Endothelial cell of umbilical vein (primary cell): Measurements from ENCODE around the gene FOXP1. TPM values are rescaled to one million over a fixed set of nuclear protein-coding genes. Genes with fewer than 3 reads are reported as not detected.

Experiments
- BruUV-seq: library from RNA; stranded (reverse); fragments of 400-500 nt; replicated peaks from 2 replicates; lab custom pipeline; 2021; lab: Mats Ljungman, UMichigan
- CTCF ChIA-PET: fragments of 300-600, 350-600 bp; sonication (Branson Sonifier 250); formaldehyde crosslinking; loops from one replicate; lab custom pipeline; 2021; ENCODE audit warnings: antibody characterized with exemption, inconsistent platforms; lab: Charles Lee
- POLR2A ChIA-PET: fragments of 300-600, 350-600 bp; sonication (Branson Sonifier 250); formaldehyde crosslinking; loops from one replicate; lab custom pipeline; 2021; ENCODE audit warnings: antibody characterized with exemption, inconsistent platforms; lab: Charles Lee
- DNase-seq: peaks from one replicate; pipeline ENCODE4 v3.0.0-alpha.2; 2011; ENCODE audit warnings: low read depth, low spot score
- FAIRE-seq: peaks from 2 replicates; lab custom pipeline; 2011; peaks lifted over from hg19 to GRCh38; lab: Jason Lieb, UNC
- H2AFZ ChIP-seq: 2 replicates; pipeline ENCODE4 v1.6.0; 2012; ENCODE audit warnings: low read depth, low read length, control low read depth, inconsistent platforms
- H3K27ac ChIP-seq: 2 replicates; pipeline ENCODE4 v1.5.1; 2011; ENCODE audit warnings: low read depth, mild to moderate bottlenecking, control low read depth, low read length, moderate library complexity; ENCODE audit not compliant: insufficient read depth
- H3K27me3 ChIP-seq, 2 experiments: 2 replicates each; pipeline versions ENCODE4 v1.6.0 to v1.6.1; 2011; ENCODE audit warnings: low read length in 2 of 2, mixed read lengths in 1 of 2; ENCODE audit not compliant: control insufficient read depth in 2 of 2, insufficient read depth in 2 of 2
- H3K36me3 ChIP-seq, 2 experiments: 2 replicates in 1 of 2; 3 replicates in 1 of 2; pipeline ENCODE4 v1.5.1; 2011; ENCODE audit warnings: low read length in 2 of 2, mild to moderate bottlenecking in 1 of 2, moderate library complexity in 1 of 2; ENCODE audit not compliant: control insufficient read depth in 2 of 2, insufficient read depth in 2 of 2; ENCODE audit errors: extremely low read depth in 1 of 2
- H3K4me1 ChIP-seq: 3 replicates; pipeline ENCODE4 v1.5.1; 2011; ENCODE audit warnings: mild to moderate bottlenecking, low read length; ENCODE audit not compliant: control insufficient read depth, insufficient read depth; ENCODE audit errors: extremely low read depth
- H3K4me2 ChIP-seq: 2 replicates; pipeline ENCODE4 v1.6.1; 2011; ENCODE audit warnings: low read length, control low read depth, mixed read lengths; ENCODE audit not compliant: insufficient read depth
- H3K4me3 ChIP-seq, 3 experiments: fragments of 200-600 bp in 1 of 3; sonication (generic), shearing (Covaris generic) in 1 of 3; replicated peaks in 1 of 3; 2 replicates each; pipeline ENCODE4 v1.5.1; 2011 to 2016; ENCODE audit warnings: control low read depth in 3 of 3, low read length in 3 of 3, mild to moderate bottlenecking in 2 of 3, inconsistent platforms in 1 of 3, low read depth in 1 of 3, moderate library complexity in 1 of 3; ENCODE audit not compliant: insufficient read depth in 1 of 3
- H3K79me2 ChIP-seq: 2 replicates; pipeline ENCODE4 v1.6.0; 2012; ENCODE audit warnings: low read length, inconsistent platforms; ENCODE audit not compliant: control insufficient read depth, insufficient read depth
- H3K9ac ChIP-seq: replicated peaks from 2 replicates; pipeline ENCODE3; 2011; ENCODE audit warnings: low read length, control low read depth; ENCODE audit not compliant: insufficient read depth; ENCODE audit errors: extremely low read depth
- H3K9me1 ChIP-seq: replicated peaks from 3 replicates; pipeline ENCODE4 v1.6.0; 2011; ENCODE audit warnings: mild to moderate bottlenecking, low read length; ENCODE audit not compliant: control insufficient read depth, insufficient read depth; ENCODE audit errors: extremely low read depth
- H3K9me3 ChIP-seq: replicated peaks from 2 replicates; pipeline ENCODE4 v1.5.1; 2012; ENCODE audit warnings: low read length, inconsistent platforms; ENCODE audit not compliant: control insufficient read depth, insufficient read depth
- H4K20me1 ChIP-seq: replicated peaks from 2 replicates; pipeline ENCODE3; 2011; ENCODE audit warnings: mild to moderate bottlenecking, low read length; ENCODE audit not compliant: control insufficient read depth, insufficient read depth; ENCODE audit errors: extremely low read depth
- CTCF ChIP-seq, 2 donors: IDR thresholded peaks; 1 replicate in 1 of 2; 2 replicates in 1 of 2; pipeline ENCODE4 v1.5.1; 2011; ENCODE audit warnings: low read length in 2 of 2, mild to moderate bottlenecking in 2 of 2, moderate library complexity in 2 of 2, control low read depth in 1 of 2, inconsistent platforms in 1 of 2, low read depth in 1 of 2; ENCODE audit not compliant: insufficient read depth in 1 of 2; ENCODE audit errors: extremely low read depth in 1 of 2
- EZH2 ChIP-seq: IDR thresholded peaks from 2 replicates; pipeline ENCODE4 v1.6.1; 2012; ENCODE audit warnings: borderline replicate concordance, low read depth, mild to moderate bottlenecking, moderate library complexity, low read length, inconsistent platforms; ENCODE audit not compliant: severe bottlenecking
- FOS ChIP-seq: IDR thresholded peaks from 2 replicates; pipeline ENCODE4 v1.6.1; 2011; ENCODE audit warnings: mild to moderate bottlenecking, low read length, moderate library complexity, borderline replicate concordance; ENCODE audit not compliant: insufficient read depth
- GATA2 ChIP-seq: IDR thresholded peaks from 2 replicates; pipeline ENCODE4 v1.7.0; 2011; ENCODE audit warnings: low read depth, mild to moderate bottlenecking, moderate library complexity, mixed read lengths, low read length; ENCODE audit not compliant: insufficient read length, insufficient read depth
- JUN ChIP-seq: IDR thresholded peaks from 2 replicates; pipeline ENCODE4 v1.6.1; 2011; ENCODE audit warnings: borderline replicate concordance, low read depth; ENCODE audit not compliant: insufficient read length, insufficient read depth
- MAX ChIP-seq: IDR thresholded peaks from 2 replicates; pipeline ENCODE4 v1.6.1; 2011; ENCODE audit not compliant: insufficient read depth, insufficient read length
- MYC ChIP-seq: IDR thresholded peaks from one replicate; pipeline ENCODE4 v1.6.1; 2011; ENCODE audit warnings: mild to moderate bottlenecking, low read depth, low read length
- POLR2A ChIP-seq: IDR thresholded peaks from 2 replicates; pipeline ENCODE4 v1.6.1; 2012; ENCODE audit warnings: low read depth, mild to moderate bottlenecking, control low read depth, low read length
- POLR2AphosphoS5 ChIP-seq: IDR thresholded peaks from 2 replicates; pipeline ENCODE4 v1.6.1; 2012; ENCODE audit warnings: low read depth, mild to moderate bottlenecking, control low read depth, low read length, moderate library complexity; ENCODE audit not compliant: insufficient read depth
- dilution Hi-C: fragments of 300-500 bp; cut with MboI; formaldehyde crosslinking; loops from one replicate; pipeline ENCODE4 v1.15.0; 2019; ENCODE audit warnings: low sequenced_read_pairs; ENCODE audit not compliant: extremely low pct_ligation_motif_present
- intact Hi-C: fragments of 100-400 bp; cut with micrococcal nuclease; formaldehyde crosslinking; loops from one replicate; pipeline ENCODE4 v1.10.0; 2022
- polyA plus RNA-seq, 4 experiments: library from polyadenylated mRNA; depleted of rRNA in 3 of 4; stranded (reverse) in 3 of 4; unstranded in 1 of 4; fragments of >200 nt; gene quantifications; 2 replicates each; pipeline versions ENCODE4 v1.2.1 to v1.2.3, GENCODE V29; 2011 to 2012; ENCODE audit warnings: missing spikeins in 1 of 4
- total RNA-seq: library from RNA; stranded (reverse); gene quantifications from 2 replicates; pipeline ENCODE4 v1.2.3, GENCODE V29; 2021

FOXP1 gene
- total and polyA plus RNA-seq, 2 donors (not counting 3 experiments of a cell fraction or from before 2014, with no cell fraction given), result 41.0 to 107 TPM

GRCh38 chr3:71057526-71057894, 526.0 kb downstream of the FOXP1 start:
- no TSS peak for BruUV-seq
- H3K36me3 ChIP-seq, result peaks cover 2 to 3% of the 10 kb centered on the region in 2 experiments
- peaks cover 85% of the 10 kb centered on the region for H3K79me2 ChIP-seq
- intact Hi-C loops (loop anchor here (2.0 kb wide), 2 partner anchors 45 to 75 kb away; no protein-coding TSS in a partner anchor), dilution Hi-C loops (no loop called here)
- peaks cover 2% of the 10 kb centered on the region for H4K20me1 ChIP-seq
- no peak for FAIRE-seq
- peaks cover 98% of the 10 kb centered on the region for H3K4me1 ChIP-seq
- CTCF ChIA-PET, result interaction anchor here (0.8 to 2.9 kb wide), 6 partner anchors 22 to 616 kb away, joined by 3 to 8 read pairs (median 5); no protein-coding TSS in a partner anchor
- DNase-seq, result peak; percentile 61
- no peak overlapping the region for H2AFZ ChIP-seq
- peak overlapping the region; percentile 99 for H3K4me2 ChIP-seq
- POLR2A ChIA-PET, result interaction anchor here (0.7 to 1.4 kb wide), 2 partner anchors 13 to 62 kb away, joined by 3 to 4 read pairs; no protein-coding TSS in a partner anchor
- peak overlapping the region in 1 of 3 experiments; percentile 3 for H3K4me3 ChIP-seq
- H3K9me3 ChIP-seq, result no peaks in the 10 kb centered on the region
- H3K9me1 ChIP-seq, result no peaks in the 10 kb centered on the region
- H3K27me3 ChIP-seq, result no peaks in the 10 kb centered on the region
- peak overlapping the region; percentile 85 for H3K9ac ChIP-seq
- TF ChIP-seq FOS (peak; percentile 20), GATA2 (no peak), MYC (no peak), JUN (no peak)
- H3K27ac ChIP-seq, result peak overlapping the region; percentile 92

- H3K27ac ChIP-seq, result peak overlapping the region; percentile 92
- FAIRE-seq, result peak; percentile 76
- BruUV-seq, result no TSS peak
- intact Hi-C loops (loop anchor here (2.0 kb wide), 2 partner anchors 46 to 74 kb away; no protein-coding TSS in a partner anchor), dilution Hi-C loops (no loop called here)
- H3K9me1 ChIP-seq, result no peaks in the 10 kb centered on the region
- H4K20me1 ChIP-seq, result peaks cover 2% of the 10 kb centered on the region
- no peaks in the 10 kb centered on the region for H3K27me3 ChIP-seq
- peak; percentile 89 for DNase-seq
- H3K79me2 ChIP-seq, result peaks cover 76% of the 10 kb centered on the region
- peak overlapping the region; percentile 99 for H3K4me2 ChIP-seq
- peak overlapping the region in 1 of 3 experiments; percentile 53 for H3K4me3 ChIP-seq
- ChIA-PET POLR2A (interaction anchor here (0.7 to 1.4 kb wide), 2 partner anchors 8 to 60 kb away, joined by 3 read pairs; no protein-coding TSS in a partner anchor), CTCF (interaction anchor here (0.7 to 2.3 kb wide), 8 partner anchors 15 to 506 kb away, joined by 3 to 8 read pairs (median 4); no protein-coding TSS in a partner anchor)
- peak overlapping the region; percentile 85 for H3K9ac ChIP-seq
- peak; percentile 84 for TF ChIP-seq FOS
- no peak for TF ChIP-seq EZH2
- TF ChIP-seq GATA2, result no peak
- TF ChIP-seq MYC, result no peak
- TF ChIP-seq CTCF (IDR thresholded peaks at IDR 0.05; ENCODE audit: extremely low read depth in 1 of 2, insufficient read depth in 1 of 2, low read depth in 1 of 2, low read length in 2 of 2), result no peak
- TF ChIP-seq MAX, result no peak
- TF ChIP-seq POLR2A, result peak; percentile 28
- no peak for TF ChIP-seq POLR2AphosphoS5
- peak; percentile 48 for TF ChIP-seq JUN
- peaks cover 100% of the 10 kb centered on the region for H3K4me1 ChIP-seq
- no peaks in the 10 kb centered on the region for H3K9me3 ChIP-seq
- H2AFZ ChIP-seq, result no peak overlapping the region
- peaks cover 2 to 6% of the 10 kb centered on the region in 2 experiments for H3K36me3 ChIP-seq
Observed at GRCh38 chr3:71056327-71056726, 527.2 kb downstream of the FOXP1 start.
